ENCODE data around the gene PRR13.
"Not testable (repeated sequence)": the region's sequence is repeated elsewhere in the genome, so short reads cannot be mapped to it uniquely, and the experiment has no call there.

GRCh38 chr12:53439582-53439981, 2.0 kb upstream of the PRR13 start:
- TF ChIP-seq CTCF (IDR thresholded peaks at IDR 0.05; ENCODE audit: insufficient read depth, low read depth, low read length); EZH2 (IDR thresholded peaks at IDR 0.05; ENCODE audit: insufficient read depth, low read length): not testable (repeated sequence)

Measured in astrocyte (in vitro differentiated cells and primary cell).